HPDE6-E6E7 (cell line): ENCODE results near the gene SYT14.

ENCODE experiments used
- DNase-seq: peaks from one replicate; pipeline ENCODE4 v3.0.0; 2011; ENCODE audit warnings: missing footprints; ENCODE audit errors: extremely low spot score

Gene SYT14

GRCh38 chr1:210200124-210200736 is 262.2 kb downstream of the SYT14 start:
- no peak for DNase-seq

DNA sequence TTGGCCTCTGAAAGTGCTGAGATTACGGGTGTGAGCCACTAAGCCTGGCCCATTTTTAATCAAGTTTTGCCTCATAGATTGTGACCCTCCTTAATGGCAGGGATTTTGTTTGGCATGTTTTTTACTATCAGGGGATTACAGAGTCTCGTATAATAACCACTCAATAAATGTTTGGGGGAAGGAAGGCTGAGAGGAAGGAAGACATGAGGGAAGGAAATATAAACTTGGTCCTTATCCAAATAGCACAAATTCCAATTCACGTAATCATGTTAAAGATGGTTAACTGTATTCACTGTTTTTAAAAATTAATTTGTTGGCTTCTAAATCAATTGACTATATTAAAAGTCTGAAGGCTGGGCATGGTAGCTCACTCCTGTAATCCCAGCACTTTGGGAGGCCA is 263.7 kb downstream of the SYT14 start:
- DNase-seq: no peak

- DNase-seq: no peak
Observed at GRCh38 chr1:210207597-210208450, 269.8 kb downstream of the SYT14 start.

GRCh38 chr1:210213335-210213734 is 275.3 kb downstream of the SYT14 start:
- DNase-seq: no peak

- DNase-seq: no peak
Observed at GRCh38 chr1:210214573-210215409, 276.8 kb downstream of the SYT14 start.

- no peak for DNase-seq
Observed at GRCh38 chr1:210217482-210217881, 279.5 kb downstream of the SYT14 start.

DNA sequence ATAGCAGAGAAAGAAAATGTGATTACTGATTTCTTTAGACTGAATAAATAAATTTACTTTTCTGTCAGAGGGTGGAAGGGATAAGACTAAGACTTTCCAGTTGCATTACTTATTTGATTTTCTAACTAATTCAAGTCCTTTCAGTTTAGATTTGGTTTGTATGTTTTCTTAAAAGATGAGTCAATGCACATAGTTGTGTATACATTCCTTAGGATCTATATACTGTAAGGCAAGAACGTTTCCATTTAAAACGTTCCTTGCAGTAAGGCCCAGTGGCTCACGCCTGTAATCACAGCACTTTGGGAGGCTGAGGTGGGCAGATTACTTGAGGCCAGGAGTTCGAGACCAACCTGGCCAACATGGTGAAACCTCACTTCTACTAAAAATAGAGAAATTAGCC is 280.0 kb downstream of the SYT14 start:
- no peak for DNase-seq
